GM18868 (cell line): ENCODE results near the gene DCDC2B.

Source experiments
- ATAC-seq: cut with Tn5 transposase; IDR thresholded peaks from one replicate; pipeline ENCODE4 v1.9.1; 2021; ENCODE audit warnings: mild to moderate bottlenecking, moderate library complexity; ENCODE audit not compliant: unreplicated experiment

The DCDC2B gene

GRCh38 chr1:32221980-32222755 lies 13.3 kb downstream of the DCDC2B start, which contains the start of the genes EIF3I and TMEM234:
TSS of gene EIF3I (plus strand) at chr1:32222407. CDS start at chr1:32222442, 35 bp downstream.
TSS of gene TMEM234 (minus strand) at chr1:32222353. CDS start at chr1:32222322, 31 bp downstream.
- peak; percentile 84 for ATAC-seq

DNA sequence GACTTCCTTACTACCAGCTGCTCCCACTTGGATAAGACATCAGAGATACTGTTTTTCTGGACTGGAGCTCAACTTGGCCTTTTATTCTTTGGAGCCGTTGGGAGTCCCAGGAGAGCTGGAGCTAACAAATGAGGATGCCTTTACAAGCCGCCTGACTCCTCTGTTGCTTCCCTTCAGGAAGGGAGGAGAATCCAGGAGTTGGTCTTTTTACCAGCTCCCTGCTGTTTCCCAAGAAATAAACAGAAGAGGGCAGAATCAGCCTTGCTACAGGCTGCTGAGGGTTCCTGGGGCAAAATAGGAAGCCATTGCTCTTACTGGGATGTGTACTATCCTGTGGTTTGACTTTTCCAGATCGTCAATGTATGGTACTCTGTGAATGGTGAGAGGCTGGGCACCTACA lies 14.8 kb downstream of the DCDC2B start:
- ATAC-seq, result no peak

DNA sequence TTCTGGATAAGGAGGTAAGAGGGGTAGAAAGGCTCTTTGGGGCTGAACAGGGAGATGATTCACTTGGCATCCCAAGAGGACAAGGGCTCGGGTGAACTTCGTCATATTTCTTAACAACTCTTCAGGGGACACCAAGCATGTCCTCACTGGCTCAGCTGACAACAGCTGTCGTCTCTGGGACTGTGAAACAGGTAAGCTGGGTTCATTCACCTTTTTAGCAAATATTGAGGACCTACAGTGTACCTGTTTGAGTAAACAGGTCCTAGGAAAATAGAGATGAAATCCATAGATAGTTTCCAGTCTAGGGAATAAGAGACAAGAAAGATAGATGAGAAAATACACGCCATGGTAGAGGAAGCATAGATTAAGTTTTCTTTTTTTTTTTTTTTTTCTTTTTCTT lies 15.4 kb downstream of the DCDC2B start:
- no peak for ATAC-seq

GRCh38 chr1:32228771-32229170 lies 19.9 kb downstream of the DCDC2B start:
- no peak for ATAC-seq

DNA sequence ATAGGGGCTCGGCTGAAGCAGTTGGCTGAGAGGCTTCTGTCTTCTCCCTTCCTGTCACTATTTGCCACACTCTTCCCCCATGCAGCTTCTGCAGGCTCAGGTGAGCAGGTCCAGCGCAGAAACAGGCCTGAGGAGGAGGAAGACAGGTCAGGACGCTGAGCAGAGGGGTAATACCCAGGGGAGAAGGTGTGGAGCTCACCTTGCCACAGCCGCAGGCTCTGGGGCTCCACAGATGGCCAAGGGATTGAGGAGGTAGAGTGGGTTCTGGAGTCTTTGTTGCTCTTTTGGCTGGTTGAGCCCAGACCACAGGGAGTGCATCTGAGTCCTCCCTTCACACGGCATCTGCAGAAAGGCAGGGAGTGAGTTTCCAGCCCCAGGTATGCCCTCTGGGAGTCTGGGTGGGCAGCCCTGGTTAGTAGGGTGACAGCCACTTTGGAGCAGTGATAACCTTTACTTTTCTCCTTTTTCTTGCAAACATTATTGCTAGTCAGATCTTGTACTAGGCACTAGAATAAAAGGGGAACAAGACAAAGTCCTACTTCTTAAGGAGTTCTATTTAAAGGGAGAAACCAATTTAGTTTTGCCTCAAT lies 23.0 kb downstream of the DCDC2B start:
- no peak for ATAC-seq

DNA sequence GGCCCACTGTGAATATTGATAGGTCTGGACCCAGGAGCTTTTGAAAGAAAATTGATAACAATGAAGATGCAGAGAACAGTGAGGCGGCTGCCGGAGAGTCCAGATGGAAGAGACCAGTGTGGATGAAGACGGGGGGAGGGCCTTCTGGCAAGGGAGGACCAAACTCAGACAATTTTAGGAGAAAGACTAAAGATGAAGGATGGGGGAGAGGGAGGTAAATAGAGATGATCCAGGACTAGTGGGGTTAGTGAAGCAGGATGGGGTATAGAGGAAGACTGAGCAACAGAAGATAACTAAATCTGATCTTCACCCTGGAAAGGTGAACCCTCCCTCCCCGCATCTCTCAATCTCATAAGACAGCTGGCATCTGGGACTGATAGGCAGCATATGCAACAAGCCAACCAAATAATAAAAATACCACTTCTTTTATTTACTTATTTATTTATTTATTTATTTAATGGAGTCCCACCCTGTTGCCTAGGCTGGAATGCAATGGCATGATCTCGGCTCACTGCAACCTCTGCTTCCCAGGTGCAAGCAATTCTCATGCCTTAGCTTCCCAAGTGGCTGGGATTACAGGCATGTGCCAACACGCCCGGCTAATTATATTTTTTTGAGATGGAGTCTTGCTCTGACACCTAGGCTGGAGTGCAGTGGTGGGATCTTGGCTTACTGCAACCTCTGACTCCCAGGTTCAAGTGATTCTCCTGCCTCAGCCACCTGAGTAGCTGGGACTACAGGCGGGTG lies 23.8 kb downstream of the DCDC2B start:
- no peak for ATAC-seq

- no peak for ATAC-seq
Measured at GRCh38 chr1:32234792-32235191, 25.9 kb downstream of the DCDC2B start.

DNA sequence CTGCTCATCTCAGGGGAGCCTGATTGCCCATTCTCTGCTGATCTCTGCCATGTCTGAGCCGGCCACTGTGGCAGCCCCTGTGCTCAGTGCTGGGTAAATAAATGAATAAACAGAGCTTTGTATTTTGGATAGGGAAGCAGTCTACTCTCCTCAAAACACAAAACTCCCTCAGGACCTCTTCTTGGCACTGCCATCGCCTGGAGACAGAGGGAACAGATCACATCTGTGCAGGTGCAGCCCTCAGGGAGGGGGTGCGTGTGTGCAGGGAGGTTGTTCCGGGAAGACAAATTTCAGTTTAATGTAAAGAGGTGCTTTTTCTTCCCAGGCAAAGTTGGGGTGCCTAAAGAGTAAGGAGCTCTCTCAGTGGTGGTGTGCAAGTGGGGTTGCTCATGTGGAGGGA lies 30.4 kb downstream of the DCDC2B start:
- no peak for ATAC-seq

GRCh38 chr1:32239790-32240139 lies 30.9 kb downstream of the DCDC2B start:
- no peak for ATAC-seq

- ATAC-seq, result no peak
Measured at GRCh38 chr1:32240140-32240951, 31.5 kb downstream of the DCDC2B start.

DNA sequence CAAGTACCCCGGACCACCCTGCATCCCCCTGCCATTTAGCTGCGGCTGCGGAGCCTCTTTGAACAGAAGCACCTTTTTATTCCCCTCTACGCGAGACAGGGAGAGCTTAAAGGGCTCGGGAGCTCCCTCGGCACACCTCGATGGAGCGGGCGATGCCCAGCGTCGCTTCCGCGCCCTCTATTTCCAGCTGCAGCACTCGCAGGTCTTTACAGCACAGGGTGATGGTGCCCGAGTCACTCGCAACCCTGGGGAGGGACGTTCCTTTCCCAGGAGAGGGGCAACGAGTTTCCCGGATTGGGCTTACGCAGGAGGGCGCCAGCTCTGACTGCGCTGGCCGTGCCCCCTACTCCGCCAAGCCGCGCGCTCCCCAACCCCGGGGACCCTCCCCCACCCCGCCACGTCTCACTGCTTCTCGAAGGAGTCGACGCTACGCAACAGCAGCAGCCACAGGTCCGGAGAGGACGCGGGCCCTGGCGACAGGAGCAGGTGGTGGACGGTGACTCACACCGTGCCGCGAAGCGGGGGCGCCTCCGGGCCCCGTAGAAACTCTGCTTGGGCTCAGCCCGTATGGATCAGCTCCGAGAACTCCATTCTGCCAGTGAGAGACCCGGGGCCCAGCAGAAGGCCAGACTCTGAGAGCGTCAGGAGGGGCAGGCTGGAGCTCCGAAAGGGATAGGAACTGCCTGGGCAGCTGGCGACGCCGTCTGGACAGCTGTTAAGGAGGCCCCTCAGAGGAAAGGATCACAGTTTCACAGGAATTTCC lies 32.3 kb downstream of the DCDC2B start:
- ATAC-seq, result peak; percentile 38

DNA sequence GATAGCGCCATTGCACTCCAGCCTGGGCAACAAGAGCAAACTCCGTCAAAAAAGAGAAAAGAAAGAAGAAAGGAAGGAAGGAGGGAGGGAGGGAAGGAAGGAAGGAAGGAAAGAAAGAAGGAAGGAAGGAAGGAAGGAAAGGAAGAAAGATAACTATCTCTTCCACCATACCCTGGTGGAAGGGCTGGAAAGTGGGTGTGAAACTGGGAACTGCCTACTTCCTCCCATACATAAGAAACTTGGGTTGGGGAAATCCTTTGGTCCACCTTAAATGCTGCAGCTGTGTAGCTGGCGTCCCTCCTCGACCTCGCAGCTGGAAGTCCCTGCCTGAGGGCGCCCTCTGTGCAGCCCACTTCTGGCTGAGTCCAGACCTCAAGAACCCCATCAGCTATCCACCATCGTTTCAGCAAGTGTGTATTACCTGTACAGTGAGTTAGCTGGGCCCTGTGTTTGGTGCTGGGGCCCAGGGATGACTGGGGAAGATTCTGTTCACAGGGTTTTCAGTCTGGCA lies 33.5 kb downstream of the DCDC2B start:
- ATAC-seq, result no peak

DNA sequence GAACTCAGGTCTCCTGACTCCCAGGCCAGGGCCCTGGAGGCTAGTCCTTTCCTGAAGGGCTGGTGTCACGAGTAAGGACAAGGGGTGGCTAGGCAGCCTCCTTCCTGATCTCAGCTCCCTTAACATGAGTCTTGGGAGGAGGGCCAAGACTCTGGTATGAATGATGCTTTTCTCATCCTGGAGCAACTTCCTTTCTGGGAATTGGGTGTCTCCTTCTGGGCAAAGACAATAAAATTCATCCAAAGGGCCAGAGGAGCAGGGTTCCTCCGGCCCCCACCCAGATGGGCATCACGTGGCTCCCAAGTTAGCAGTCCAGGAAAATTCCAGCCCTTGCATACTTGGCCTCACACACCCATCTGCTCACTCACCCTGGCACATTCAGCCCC lies 38.0 kb downstream of the DCDC2B start, which contains the start of gene FAM167B:
TSS of gene FAM167B (plus strand) at position 335 of the 386 bp plus-strand sequence. CDS start 200 bp downstream, outside the sequence.
- ATAC-seq, result no peak

DNA sequence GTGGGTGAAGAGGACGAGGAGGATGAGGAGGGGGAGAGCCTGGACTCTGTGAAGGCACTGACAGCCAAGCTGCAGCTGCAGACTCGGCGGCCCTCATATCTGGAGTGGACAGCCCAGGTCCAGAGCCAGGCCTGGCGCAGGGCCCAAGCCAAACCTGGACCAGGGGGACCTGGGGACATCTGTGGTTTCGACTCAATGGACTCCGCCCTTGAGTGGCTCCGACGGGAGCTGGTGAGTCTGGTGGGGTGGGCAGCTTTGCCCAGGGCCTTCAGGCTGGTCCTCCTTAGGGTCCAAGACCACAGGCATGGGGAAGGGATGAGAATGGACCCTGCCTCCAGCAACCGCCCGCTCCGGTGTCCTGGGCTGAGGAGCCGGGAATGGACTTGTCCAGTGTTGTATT lies 38.6 kb downstream of the DCDC2B start:
- no peak for ATAC-seq

DNA sequence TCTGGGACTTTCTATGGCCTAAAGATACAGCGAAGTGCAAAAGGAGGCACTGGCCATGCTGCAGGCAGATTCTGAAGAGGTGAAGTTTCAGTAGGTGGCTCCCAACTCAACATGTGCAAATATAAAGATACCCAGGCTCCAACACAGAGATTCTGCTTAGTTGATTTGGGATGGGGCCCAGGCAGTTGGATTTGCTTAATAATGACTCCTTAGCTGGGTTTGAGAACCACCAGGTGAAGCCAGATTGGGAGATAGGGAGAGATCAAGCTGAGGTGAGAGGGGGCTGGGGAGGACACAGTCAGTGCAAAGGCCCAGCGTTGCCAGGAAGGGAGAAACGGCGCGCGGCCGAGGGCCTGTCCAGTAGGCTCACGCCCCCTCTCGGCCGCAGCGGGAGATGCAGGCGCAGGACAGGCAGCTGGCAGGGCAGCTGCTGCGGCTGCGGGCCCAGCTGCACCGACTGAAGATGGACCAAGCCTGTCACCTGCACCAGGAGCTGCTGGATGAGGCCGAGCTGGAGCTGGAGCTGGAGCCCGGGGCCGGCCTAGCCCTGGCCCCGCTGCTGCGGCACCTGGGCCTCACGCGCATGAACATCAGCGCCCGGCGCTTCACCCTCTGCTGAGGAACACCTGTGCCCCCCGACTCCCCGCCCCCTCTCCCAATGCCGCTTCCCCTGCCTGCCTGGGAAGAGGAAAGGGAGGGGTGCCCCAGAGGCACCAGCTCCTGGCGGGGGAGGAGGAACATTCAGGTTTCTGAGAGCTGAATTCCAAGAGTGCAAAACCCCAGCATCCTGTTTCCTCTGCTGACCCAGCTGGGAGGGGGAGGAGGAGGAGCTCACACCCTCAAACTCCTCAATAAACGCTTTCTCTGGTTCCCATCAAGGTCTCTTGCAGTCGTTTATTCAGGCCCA lies 39.3 kb downstream of the DCDC2B start:
- no peak for ATAC-seq

DNA sequence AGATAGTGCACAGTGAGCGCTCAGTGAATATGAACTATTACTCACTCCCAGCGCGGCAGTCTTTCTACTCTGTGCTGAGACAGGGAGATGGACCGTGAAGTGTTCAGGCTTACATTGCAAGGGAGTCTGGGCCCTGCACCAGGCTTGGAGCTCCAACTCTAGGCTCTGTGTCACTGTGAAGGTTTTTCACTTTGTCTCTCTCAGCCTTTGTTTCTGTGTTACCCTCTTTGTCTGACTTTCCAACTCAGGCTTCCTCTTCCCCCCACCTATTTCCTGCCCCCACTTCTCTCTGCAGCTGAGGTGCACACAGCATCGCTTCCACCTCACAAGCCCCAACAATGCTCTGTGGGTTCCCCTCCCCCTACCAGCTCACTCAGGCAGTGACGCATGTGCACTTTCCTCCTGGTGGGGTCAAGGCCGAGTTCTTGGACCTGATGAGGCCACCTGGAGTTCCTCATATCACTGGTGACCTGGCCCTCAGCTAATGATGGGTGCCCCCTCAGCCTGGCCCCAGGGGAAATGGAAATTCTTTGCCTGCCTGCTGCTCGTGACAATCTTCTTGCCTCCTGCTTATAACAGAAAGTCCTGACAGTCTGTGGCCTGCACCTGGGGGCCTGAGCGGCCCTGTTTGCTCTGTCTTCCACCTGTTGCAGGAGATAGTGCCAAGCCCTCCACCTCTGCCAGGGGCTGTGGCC lies 41.1 kb downstream of the DCDC2B start:
- ATAC-seq, result peak; percentile 57

GRCh38 chr1:32250893-32251716 lies 42.2 kb downstream of the DCDC2B start, which contains the start of gene LCK:
TSS of gene LCK (plus strand) at chr1:32251265. CDS start at chr1:32274330, 23,065 bp downstream.
- no peak for ATAC-seq
